HG02588 (cell line): ENCODE data around the gene CR2.
"Not testable (repeated sequence)": the region's sequence is repeated elsewhere in the genome, so short reads cannot be mapped to it uniquely, and the experiment has no call there.

Experiments
- ATAC-seq: cut with Tn5 transposase; IDR thresholded peaks from one replicate; pipeline ENCODE4 v1.9.1; 2021; ENCODE audit warnings: mild to moderate bottlenecking, moderate library complexity; ENCODE audit not compliant: unreplicated experiment

CR2 gene

GRCh38 chr1:207503950-207504349, 49.8 kb downstream of the CR2 start:
- ATAC-seq: no peak

- no peak for ATAC-seq
Measured at GRCh38 chr1:207504438-207504837, 50.3 kb downstream of the CR2 start.

- no peak for ATAC-seq
Measured at GRCh38 chr1:207510444-207510843, 56.3 kb downstream of the CR2 start.

GRCh38 chr1:207514890-207515289, 60.8 kb downstream of the CR2 start:
- no peak for ATAC-seq

GRCh38 chr1:207516729-207517128, 62.6 kb downstream of the CR2 start:
- ATAC-seq: no peak

- no peak for ATAC-seq
Measured at GRCh38 chr1:207518608-207519236, 64.6 kb downstream of the CR2 start.

GRCh38 chr1:207519505-207520399, 65.6 kb downstream of the CR2 start:
- ATAC-seq: no peak

- not testable (repeated sequence) for ATAC-seq
Measured at GRCh38 chr1:207520400-207521345, 66.5 kb downstream of the CR2 start.

GRCh38 chr1:207525239-207525638, 71.1 kb downstream of the CR2 start:
- not testable (repeated sequence) for ATAC-seq

- not testable (repeated sequence) for ATAC-seq
Measured at GRCh38 chr1:207528401-207528800, 74.3 kb downstream of the CR2 start.

- ATAC-seq: not testable (repeated sequence)
Measured at GRCh38 chr1:207536263-207536662, 82.1 kb downstream of the CR2 start.
